ENCODE results near the gene NSMCE1.

Gene NSMCE1

GRCh38 chr16:27230562-27231001 is 38.0 kb downstream of the NSMCE1 start:
- H3K4me1 Mint-ChIP-seq (ENCODE audit: low read depth) = peaks cover 68% of the 10 kb centered on the region
- H3K36me3 Mint-ChIP-seq (ENCODE audit: low read depth) = peaks cover 59% of the 10 kb centered on the region
- H3K4me3 Mint-ChIP-seq = peak overlapping the region; percentile 81
- no peaks in the 10 kb centered on the region for H3K9me3 Mint-ChIP-seq
- no peaks in the 10 kb centered on the region for H3K27me3 Mint-ChIP-seq (ENCODE audit: low read depth)
- peak overlapping the region; percentile 92 for H3K27ac Mint-ChIP-seq
- peak; percentile 67 for DNase-seq (ENCODE audit: low spot score)

GRCh38 chr16:27229891-27230470 is 38.6 kb downstream of the NSMCE1 start:
- Mint-ChIP-seq H3K4me3 (peak overlapping the region; percentile 81), H3K36me3 (ENCODE audit: low read depth) (peaks cover 57% of the 10 kb centered on the region), H3K9me3 (no peaks in the 10 kb centered on the region), H3K27me3 (ENCODE audit: low read depth) (no peaks in the 10 kb centered on the region), H3K27ac (peak overlapping the region; percentile 92), H3K4me1 (ENCODE audit: low read depth) (peaks cover 63% of the 10 kb centered on the region)
- no peak for DNase-seq (ENCODE audit: low spot score)

DNA sequence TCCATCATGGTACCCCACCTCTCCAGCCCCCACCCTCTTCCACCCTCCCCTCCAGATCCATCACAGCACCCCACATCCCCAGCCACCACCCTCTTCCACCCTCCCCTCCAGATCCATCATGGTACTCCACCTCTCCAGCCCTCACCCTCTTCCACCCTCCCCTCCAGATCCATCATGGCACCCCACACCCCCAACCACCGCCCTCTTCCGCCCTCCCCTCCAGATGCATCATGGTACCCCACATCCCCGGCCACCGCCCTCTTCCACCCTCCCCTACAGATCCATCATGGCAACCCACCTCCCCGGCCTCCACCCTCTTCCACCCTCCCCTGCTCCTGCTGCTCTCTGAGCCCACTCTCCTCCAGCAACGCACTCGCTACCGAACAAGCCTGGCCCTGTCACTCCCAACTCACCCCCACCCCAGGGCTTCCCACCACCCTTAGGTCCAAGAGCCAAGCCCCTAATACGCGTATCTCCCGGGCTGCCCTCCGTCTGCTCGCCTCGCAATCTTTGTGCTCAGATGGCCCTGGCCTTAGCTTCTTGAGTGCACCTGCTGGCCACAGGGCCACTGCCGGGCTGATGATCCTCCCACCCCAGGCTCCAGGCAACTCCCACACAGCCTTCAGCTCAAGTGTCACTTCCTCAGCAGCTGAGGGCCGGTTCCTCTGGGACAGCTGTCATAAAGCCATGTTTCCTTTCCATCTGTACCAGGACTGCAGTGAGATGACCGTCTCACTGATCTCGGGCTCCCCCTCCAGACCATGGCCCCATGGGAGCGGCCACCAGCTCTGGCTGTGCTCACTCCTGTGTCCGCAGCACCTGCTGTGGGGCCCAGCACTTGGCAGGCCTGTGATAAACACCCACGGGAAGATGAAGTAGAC is 39.7 kb downstream of the NSMCE1 start:
- Mint-ChIP-seq H3K27ac (peak overlapping the region; percentile 83), H3K36me3 (ENCODE audit: low read depth) (peaks cover 64% of the 10 kb centered on the region), H3K27me3 (ENCODE audit: low read depth) (no peaks in the 10 kb centered on the region), H3K4me1 (ENCODE audit: low read depth) (peaks cover 55% of the 10 kb centered on the region), H3K9me3 (no peaks in the 10 kb centered on the region), H3K4me3 (peak overlapping the region; percentile 81)
- no peak for DNase-seq (ENCODE audit: low spot score)

DNA sequence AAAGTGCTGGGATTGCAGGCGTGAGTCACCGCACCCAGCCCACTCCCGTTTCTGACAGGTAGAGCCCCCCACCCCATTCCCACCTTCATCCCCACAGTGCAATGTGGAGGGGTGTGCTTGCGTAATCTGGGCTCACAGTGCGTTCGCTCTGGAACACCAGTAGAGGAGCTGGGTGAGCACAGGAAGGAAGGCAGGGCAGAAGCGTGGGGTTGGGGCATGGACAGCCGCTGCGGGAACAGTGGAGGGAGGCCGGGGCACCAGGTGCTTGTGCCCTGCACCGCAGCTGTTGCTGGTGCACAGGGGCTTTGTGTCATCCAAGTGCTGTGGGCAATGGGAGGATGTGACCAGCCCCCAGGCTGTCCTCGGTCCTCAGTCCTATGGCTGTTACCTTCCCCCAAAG is 40.5 kb downstream of the NSMCE1 start:
- Mint-ChIP-seq H3K4me3 (peak overlapping the region; percentile 15), H3K27ac (peak overlapping the region; percentile 45), H3K9me3 (no peaks in the 10 kb centered on the region), H3K4me1 (ENCODE audit: low read depth) (peaks cover 47% of the 10 kb centered on the region), H3K36me3 (ENCODE audit: low read depth) (peaks cover 60% of the 10 kb centered on the region), H3K27me3 (ENCODE audit: low read depth) (no peaks in the 10 kb centered on the region)
- no peak for DNase-seq (ENCODE audit: low spot score)

- Mint-ChIP-seq H3K4me3 (no peak overlapping the region), H3K27ac (peak overlapping the region; percentile 36), H3K4me1 (ENCODE audit: low read depth) (peaks cover 38% of the 10 kb centered on the region)
Measured at GRCh38 chr16:27226976-27227705, 41.4 kb downstream of the NSMCE1 start.

DNA sequence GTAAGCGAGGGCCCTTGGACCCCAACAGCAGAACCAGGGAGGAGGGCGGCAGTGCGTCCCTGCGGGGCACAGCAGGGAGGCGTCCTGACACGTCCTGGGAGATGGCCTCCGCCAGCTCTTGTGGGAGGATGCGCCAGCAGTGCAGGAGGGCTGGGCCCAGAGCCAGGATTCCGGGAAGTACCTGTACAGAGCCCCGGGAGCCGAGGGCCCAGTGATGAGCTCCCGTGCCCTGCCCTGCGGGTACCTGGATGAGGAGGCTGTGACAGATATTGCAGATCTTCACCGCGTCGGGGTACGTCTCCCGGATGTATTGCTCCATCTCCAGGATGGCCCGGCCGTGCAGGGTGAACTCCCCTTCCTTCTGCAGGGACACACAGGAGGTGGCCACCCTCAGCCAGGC is 42.1 kb downstream of the NSMCE1 start:
- H3K4me3 Mint-ChIP-seq = no peak overlapping the region
- H3K27me3 Mint-ChIP-seq (ENCODE audit: low read depth) = no peaks in the 10 kb centered on the region
- H3K27ac Mint-ChIP-seq = peak overlapping the region; percentile 36
- peaks cover 47% of the 10 kb centered on the region for H3K36me3 Mint-ChIP-seq (ENCODE audit: low read depth)
- DNase-seq (ENCODE audit: low spot score) = no peak
- H3K4me1 Mint-ChIP-seq (ENCODE audit: low read depth) = peaks cover 32% of the 10 kb centered on the region
- H3K9me3 Mint-ChIP-seq = no peaks in the 10 kb centered on the region

More at GRCh38 chr16:27226976-27227705, 41.4 kb downstream of the NSMCE1 start:
- Mint-ChIP-seq H3K9me3 (no peaks in the 10 kb centered on the region), H3K27me3 (ENCODE audit: low read depth) (no peaks in the 10 kb centered on the region), H3K36me3 (ENCODE audit: low read depth) (peaks cover 52% of the 10 kb centered on the region)
- no peak for DNase-seq (ENCODE audit: low spot score)

GRCh38 chr16:27225536-27226360 is 42.8 kb downstream of the NSMCE1 start:
- H3K4me1 Mint-ChIP-seq (ENCODE audit: low read depth) = peaks cover 26% of the 10 kb centered on the region
- no peaks in the 10 kb centered on the region for H3K9me3 Mint-ChIP-seq
- no peak overlapping the region for H3K4me3 Mint-ChIP-seq

DNA sequence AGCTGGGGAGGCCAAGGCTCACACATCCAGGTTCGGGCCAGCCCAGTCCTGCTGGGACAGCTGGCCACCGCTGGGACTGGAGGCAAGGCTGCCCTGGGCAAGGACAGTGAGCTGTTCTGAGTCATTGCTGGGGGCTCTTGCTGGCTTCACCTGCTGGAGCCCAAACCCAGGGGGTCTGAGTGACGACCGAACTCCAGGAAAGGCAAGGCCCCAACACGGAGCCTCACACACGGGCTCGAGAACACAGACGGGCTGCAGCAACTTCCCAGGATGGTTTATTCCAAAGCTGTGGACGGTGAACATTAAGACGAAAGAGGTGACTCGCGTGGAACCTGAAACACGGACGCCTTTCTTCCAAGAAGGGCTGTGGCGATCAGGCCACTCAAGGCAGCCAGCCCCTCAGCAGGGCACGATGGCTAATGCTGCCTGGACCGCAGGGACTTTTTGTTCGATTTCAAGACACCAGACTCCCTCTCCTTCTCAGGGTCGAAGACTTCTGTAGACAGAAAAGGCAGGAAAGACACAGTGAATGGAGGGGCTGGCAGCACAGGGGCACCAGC is 43.8 kb downstream of the NSMCE1 start:
- peaks cover 39% of the 10 kb centered on the region for H3K36me3 Mint-ChIP-seq (ENCODE audit: low read depth)
- H3K4me3 Mint-ChIP-seq = no peak overlapping the region
- H3K9me3 Mint-ChIP-seq = no peaks in the 10 kb centered on the region
- H3K27me3 Mint-ChIP-seq (ENCODE audit: low read depth) = no peaks in the 10 kb centered on the region
- peaks cover 20% of the 10 kb centered on the region for H3K4me1 Mint-ChIP-seq (ENCODE audit: low read depth)
- DNase-seq (ENCODE audit: low spot score) = no peak
- H3K27ac Mint-ChIP-seq = no peak overlapping the region

More at GRCh38 chr16:27225536-27226360, 42.8 kb downstream of the NSMCE1 start:
- no peaks in the 10 kb centered on the region for H3K27me3 Mint-ChIP-seq (ENCODE audit: low read depth)
- peak overlapping the region; percentile 71 for H3K27ac Mint-ChIP-seq
- H3K36me3 Mint-ChIP-seq (ENCODE audit: low read depth) = peaks cover 43% of the 10 kb centered on the region
- DNase-seq (ENCODE audit: low spot score) = no peak

DNA sequence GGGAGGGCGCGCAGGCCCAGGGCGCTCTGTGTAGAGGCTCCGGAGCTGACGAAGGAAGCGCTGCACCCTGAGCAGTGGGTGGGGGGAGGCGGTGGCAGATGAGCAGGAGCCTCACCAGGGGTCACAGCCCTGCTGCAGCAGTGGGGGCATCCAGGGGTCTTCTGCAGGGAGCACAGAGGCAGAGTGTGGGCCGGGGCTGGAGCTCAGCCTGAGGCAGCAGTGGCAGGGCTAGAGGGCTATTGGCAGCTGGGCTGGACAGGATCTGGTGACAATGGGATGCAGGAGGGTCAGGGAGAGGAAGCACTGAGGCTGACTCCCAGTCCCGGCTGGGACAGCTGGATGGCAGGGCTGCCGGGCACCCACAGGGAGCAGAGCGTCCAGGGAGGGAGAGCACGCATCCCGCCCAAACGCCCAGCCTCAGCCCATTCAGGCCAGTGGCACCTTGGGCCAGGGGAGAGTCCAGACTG is 44.3 kb downstream of the NSMCE1 start:
- no peak for DNase-seq (ENCODE audit: low spot score)
- Mint-ChIP-seq H3K4me1 (ENCODE audit: low read depth) (peaks cover 16% of the 10 kb centered on the region), H3K27ac (peak overlapping the region; percentile 44), H3K9me3 (no peaks in the 10 kb centered on the region), H3K36me3 (ENCODE audit: low read depth) (peaks cover 35% of the 10 kb centered on the region), H3K4me3 (no peak overlapping the region), H3K27me3 (ENCODE audit: low read depth) (no peaks in the 10 kb centered on the region)

DNA sequence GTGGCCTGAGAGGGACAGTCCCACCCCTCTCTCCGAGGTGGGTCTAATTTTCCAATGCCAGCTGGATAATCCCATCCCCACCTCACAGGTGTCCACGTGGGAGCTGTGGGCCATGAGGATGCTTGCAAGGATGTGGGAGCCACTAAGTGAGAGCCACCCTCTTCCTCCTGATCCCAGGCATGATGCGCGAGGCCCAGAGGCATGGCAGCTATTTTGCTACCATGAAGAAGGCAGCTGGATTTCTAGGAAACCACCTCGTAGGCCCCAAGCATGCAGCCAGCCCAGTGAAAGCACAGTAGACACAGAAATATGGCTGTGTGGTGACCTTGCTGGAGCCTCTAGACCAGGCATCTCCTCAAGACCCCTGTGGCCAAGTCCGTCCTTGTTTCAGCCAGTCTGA is 44.9 kb downstream of the NSMCE1 start:
- no peak for DNase-seq (ENCODE audit: low spot score)
- Mint-ChIP-seq H3K27me3 (ENCODE audit: low read depth) (no peaks in the 10 kb centered on the region), H3K27ac (peak overlapping the region; percentile 44), H3K4me3 (no peak overlapping the region), H3K36me3 (ENCODE audit: low read depth) (peaks cover 34% of the 10 kb centered on the region), H3K9me3 (no peaks in the 10 kb centered on the region), H3K4me1 (ENCODE audit: low read depth) (peaks cover 11% of the 10 kb centered on the region)

DNA sequence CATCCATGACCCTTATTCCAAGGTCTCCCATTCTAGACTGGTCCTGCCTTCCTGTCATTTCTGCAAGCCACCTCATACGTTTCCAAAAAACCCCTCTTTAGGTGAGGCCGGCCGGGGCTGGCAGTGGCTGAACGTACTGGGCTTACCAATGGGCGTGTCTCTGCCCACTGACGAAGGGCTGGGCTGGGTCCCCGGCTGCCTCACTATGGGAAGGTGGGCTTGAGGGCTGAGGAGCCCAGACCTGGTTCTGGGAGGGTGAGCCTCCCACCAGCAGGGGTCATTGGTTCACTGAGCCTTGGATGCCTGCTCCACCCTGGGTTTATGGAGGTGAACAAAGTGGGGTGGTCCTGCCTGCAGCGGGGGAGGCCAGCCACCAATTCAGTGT is 45.4 kb downstream of the NSMCE1 start:
- no peak overlapping the region for H3K4me3 Mint-ChIP-seq
- no peak overlapping the region for H3K27ac Mint-ChIP-seq
- H3K9me3 Mint-ChIP-seq = no peaks in the 10 kb centered on the region
- no peak for DNase-seq (ENCODE audit: low spot score)
- no peaks in the 10 kb centered on the region for H3K27me3 Mint-ChIP-seq (ENCODE audit: low read depth)
- peaks cover 33% of the 10 kb centered on the region for H3K36me3 Mint-ChIP-seq (ENCODE audit: low read depth)
- H3K4me1 Mint-ChIP-seq (ENCODE audit: low read depth) = peaks cover 11% of the 10 kb centered on the region

- Mint-ChIP-seq H3K4me3 (no peak overlapping the region), H3K4me1 (ENCODE audit: low read depth) (peaks cover 11% of the 10 kb centered on the region), H3K36me3 (ENCODE audit: low read depth) (peaks cover 33% of the 10 kb centered on the region), H3K27me3 (ENCODE audit: low read depth) (no peaks in the 10 kb centered on the region), H3K27ac (peak overlapping the region; percentile 36), H3K9me3 (no peaks in the 10 kb centered on the region)
- no peak for DNase-seq (ENCODE audit: low spot score)
Measured at GRCh38 chr16:27222249-27223225, 46.0 kb downstream of the NSMCE1 start.

Data from T-helper 2 cell treated with Interferon-gamma antibody and Interleukin-4, amounts not matched to agents 5 μg/mL and 100 μg/mL, for 36 hours (primary cell).